Lower leg skin (tissue), 3 donors: ENCODE measurements around the gene COL4A4.

Experiments used
- CTCF ChIP-seq, 3 donors: fragments of 450-650 bp; IDR thresholded peaks; one replicate each; pipeline ENCODE4 v1.5.1; 2016; ENCODE audit warnings: antibody characterized with exemption in 3 of 3, mild to moderate bottlenecking in 3 of 3, moderate library complexity in 2 of 3
- POLR2A ChIP-seq, 2 donors: fragments of 450-650 bp; IDR thresholded peaks; one replicate each; pipeline ENCODE4 v1.6.1; 2016 to 2017; ENCODE audit warnings: antibody characterized with exemption in 2 of 2, mild to moderate bottlenecking in 1 of 2, moderate library complexity in 1 of 2

DNA sequence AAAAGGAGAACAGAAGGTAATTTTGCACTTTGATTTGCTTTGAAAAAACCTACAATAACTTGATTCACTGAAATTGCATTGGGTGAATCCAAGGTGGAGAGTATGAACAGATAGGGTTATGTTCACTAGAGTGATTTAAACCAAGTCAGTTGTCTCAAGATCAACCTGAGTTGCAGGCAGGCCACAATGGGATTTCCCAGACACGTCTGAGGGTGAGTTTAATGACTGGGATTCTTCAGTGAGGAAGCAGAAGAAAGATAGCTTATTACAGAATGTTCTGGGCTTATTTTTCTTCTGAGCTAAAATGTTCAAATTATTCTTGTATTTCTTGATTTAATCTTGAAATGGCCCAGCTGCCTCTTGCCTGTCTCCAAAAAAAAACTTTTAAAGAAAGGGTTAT lies 20.1 kb downstream of the COL4A4 start:
- TF ChIP-seq CTCF (IDR thresholded peaks at IDR 0.05) (no peak), POLR2A (IDR thresholded peaks at IDR 0.05) (no peak)
